Keratinocyte (primary cell): ENCODE data around the gene EHMT1. TPM values are rescaled to one million over a fixed set of nuclear protein-coding genes. Genes with fewer than 3 reads are reported as not detected.
"Not testable (repeated sequence)": the region's sequence is repeated elsewhere in the genome, so short reads cannot be mapped to it uniquely, and the experiment has no call there.

Experiments used
- DNase-seq: peaks from one replicate; pipeline ENCODE4 v3.0.0-alpha.2; 2011; ENCODE audit warnings: low read depth, missing footprints, low spot score
- FAIRE-seq: peaks from 2 replicates; lab custom pipeline; 2011; peaks lifted over from hg19 to GRCh38; lab: Jason Lieb, UNC
- H2AFZ ChIP-seq: 2 replicates; pipeline ENCODE4 v1.6.0; 2012; ENCODE audit warnings: low read length, control low read depth, inconsistent platforms; ENCODE audit not compliant: control insufficient read depth
- H3K27ac ChIP-seq: 2 replicates; pipeline ENCODE4 v1.5.1; 2011; ENCODE audit warnings: low read length; ENCODE audit not compliant: control insufficient read depth, insufficient read depth
- H3K27me3 ChIP-seq: 3 replicates; pipeline ENCODE4 v1.6.0; 2011; ENCODE audit warnings: low read length; ENCODE audit not compliant: control insufficient read depth, insufficient read depth; ENCODE audit errors: extremely low read depth
- H3K36me3 ChIP-seq, 2 experiments: 2 replicates in 1 of 2; 3 replicates in 1 of 2; pipeline ENCODE4 v1.5.1; 2011; ENCODE audit warnings: low read length in 2 of 2, mild to moderate bottlenecking in 1 of 2; ENCODE audit not compliant: control insufficient read depth in 2 of 2, insufficient read depth in 2 of 2; ENCODE audit errors: extremely low read depth in 1 of 2
- H3K4me1 ChIP-seq: 3 replicates; pipeline ENCODE4 v1.5.1; 2011; ENCODE audit warnings: low read length; ENCODE audit not compliant: control insufficient read depth, insufficient read depth; ENCODE audit errors: extremely low read depth
- H3K4me2 ChIP-seq: 3 replicates; pipeline ENCODE4 v1.6.0; 2011; ENCODE audit warnings: low read depth, low read length; ENCODE audit not compliant: control insufficient read depth, insufficient read depth; ENCODE audit errors: extremely low read depth
- H3K4me3 ChIP-seq, 3 experiments: fragments of 200-600 bp in 1 of 3; sonication (generic) in 1 of 3; 2 replicates in 2 of 3; 3 replicates in 1 of 3; pipeline ENCODE4 v1.5.1; 2011 to 2016; ENCODE audit warnings: low read length in 3 of 3, mild to moderate bottlenecking in 3 of 3, control low read depth in 2 of 3, inconsistent platforms in 1 of 3, low read depth in 1 of 3, mixed read lengths in 1 of 3, mixed run types in 1 of 3, moderate library complexity in 1 of 3; ENCODE audit not compliant: control insufficient read depth in 2 of 3, insufficient read depth in 2 of 3; ENCODE audit errors: extremely low read depth in 1 of 3
- H3K79me2 ChIP-seq: 2 replicates; pipeline ENCODE4 v1.6.0; 2012; ENCODE audit warnings: low read length; ENCODE audit not compliant: control insufficient read depth, insufficient read depth
- H3K9ac ChIP-seq: 3 replicates; pipeline ENCODE4 v1.6.0; 2011; ENCODE audit warnings: low read length; ENCODE audit not compliant: control insufficient read depth, insufficient read depth; ENCODE audit errors: extremely low read depth
- H3K9me1 ChIP-seq: 3 replicates; pipeline ENCODE4 v1.6.0; 2011; ENCODE audit warnings: low read length; ENCODE audit not compliant: control insufficient read depth, insufficient read depth; ENCODE audit errors: extremely low read depth
- H3K9me3 ChIP-seq: 2 replicates; pipeline ENCODE4 v1.5.1; 2012; ENCODE audit warnings: low read depth, low read length; ENCODE audit not compliant: control insufficient read depth
- H4K20me1 ChIP-seq: 3 replicates; pipeline ENCODE4 v1.6.0; 2011; ENCODE audit warnings: low read length; ENCODE audit not compliant: control insufficient read depth, insufficient read depth; ENCODE audit errors: extremely low read depth
- CTCF ChIP-seq, 3 experiments: IDR thresholded peaks in 1 of 3; conservative IDR thresholded peaks in 1 of 3; optimal IDR thresholded peaks in 1 of 3; 2 replicates in 2 of 3; 3 replicates in 1 of 3; pipeline versions ENCODE3 to v1.5.1; 2011; ENCODE audit warnings: low read length in 3 of 3, mild to moderate bottlenecking in 3 of 3, moderate library complexity in 2 of 3, control low read depth in 1 of 3, inconsistent platforms in 1 of 3; ENCODE audit not compliant: insufficient read depth in 2 of 3; ENCODE audit errors: extremely low read depth in 1 of 3
- EZH2 ChIP-seq: IDR thresholded peaks from one replicate; pipeline ENCODE4 v1.6.1; 2012; ENCODE audit warnings: inconsistent platforms, mild to moderate bottlenecking, low read length, moderate library complexity
- dilution Hi-C: fragments of 300-500 bp; cut with MboI; formaldehyde crosslinking; loops from one replicate; pipeline ENCODE4 v1.7.0; 2020; ENCODE audit warnings: low sequenced_read_pairs; ENCODE audit not compliant: extremely low pct_ligation_motif_present
- polyA plus RNA-seq, 5 experiments: library from polyadenylated mRNA; depleted of rRNA in 3 of 5; stranded (reverse) in 3 of 5; stranded (forward) in 1 of 5; unstranded in 1 of 5; fragments of >200 nt; gene quantifications; 1 replicate in 1 of 5; 2 replicates in 3 of 5; 3 replicates in 1 of 5; pipeline versions ENCODE4 v1.2.1 to v1.2.3, GENCODE V29; 2011 to 2012; ENCODE audit warnings: missing spikeins in 2 of 5, low read depth in 1 of 5, low replicate concordance in 1 of 5

The EHMT1 gene
- polyA plus RNA-seq, 1 donor (not counting 4 experiments of a cell fraction or from before 2014, with no cell fraction given), result 25.9 TPM

- DNase-seq, result no peak
- Histone ChIP-seq H3K79me2 (peaks cover 84% of the 10 kb centered on the region), H3K36me3 (peaks cover 2 to 10% of the 10 kb centered on the region in 2 experiments), H3K9me1 (no peaks in the 10 kb centered on the region), H3K4me3 (no peak overlapping the region), H2AFZ (no peak overlapping the region), H3K27ac (no peak overlapping the region), H3K9me3 (no peaks in the 10 kb centered on the region), H3K27me3 (no peaks in the 10 kb centered on the region), H3K4me1 (peaks cover 26% of the 10 kb centered on the region), H3K9ac (no peak overlapping the region), H3K4me2 (peak overlapping the region; percentile 100), H4K20me1 (peaks cover 3% of the 10 kb centered on the region)
- FAIRE-seq, result no peak
- TF ChIP-seq EZH2, result no peak
- peak in 2 of 3 experiments; percentile 27 to 46 for TF ChIP-seq CTCF (optimal IDR thresholded peaks at IDR 0.05 in 1 of 3, IDR thresholded peaks at IDR 0.05 in 1 of 3, conservative IDR thresholded peaks at IDR 0.05 in 1 of 3; ENCODE audit: extremely low read depth in 1 of 3, insufficient read depth in 2 of 3, low read length in 3 of 3)
- dilution Hi-C loops, result no loop called here
Measured at GRCh38 chr9:137621131-137621757, 2.4 kb downstream of the EHMT1 start.

- dilution Hi-C loops, H3K27me3 ChIP-seq, FAIRE-seq, H3K27ac ChIP-seq, DNase-seq, H3K9me1 ChIP-seq, H3K4me2 ChIP-seq, H4K20me1 ChIP-seq, H3K4me3 ChIP-seq, H2AFZ ChIP-seq, H3K9ac ChIP-seq, H3K9me3 ChIP-seq: not testable (repeated sequence)
- Histone ChIP-seq H3K4me1 (peaks cover 25% of the 10 kb centered on the region), H3K36me3 (peaks cover 5 to 10% of the 10 kb centered on the region in 2 experiments), H3K79me2 (peaks cover 89% of the 10 kb centered on the region)
Measured at GRCh38 chr9:137622211-137622610, 3.4 kb downstream of the EHMT1 start.

- Histone ChIP-seq H3K4me3 (no peak overlapping the region), H3K9me1 (no peaks in the 10 kb centered on the region), H4K20me1 (no peaks in the 10 kb centered on the region), H3K27me3 (no peaks in the 10 kb centered on the region), H2AFZ (no peak overlapping the region), H3K9me3 (no peaks in the 10 kb centered on the region), H3K27ac (no peak overlapping the region), H3K4me2 (no peak overlapping the region), H3K4me1 (no peaks in the 10 kb centered on the region), H3K9ac (no peak overlapping the region), H3K36me3 (peaks cover 7 to 8% of the 10 kb centered on the region in 2 experiments), H3K79me2 (peaks cover 93% of the 10 kb centered on the region)
- DNase-seq (no peak), FAIRE-seq (no peak)
- dilution Hi-C loops, result no loop called here
- TF ChIP-seq CTCF (optimal IDR thresholded peaks at IDR 0.05 in 1 of 3, IDR thresholded peaks at IDR 0.05 in 1 of 3, conservative IDR thresholded peaks at IDR 0.05 in 1 of 3; ENCODE audit: extremely low read depth in 1 of 3, insufficient read depth in 2 of 3, low read length in 3 of 3) (no peak), EZH2 (no peak)
Measured at GRCh38 chr9:137626464-137626863, 7.7 kb downstream of the EHMT1 start.

- H3K27ac ChIP-seq, H3K4me2 ChIP-seq, dilution Hi-C loops, H3K9me1 ChIP-seq, FAIRE-seq, H3K4me3 ChIP-seq, H3K9me3 ChIP-seq, H2AFZ ChIP-seq, H3K36me3 ChIP-seq, H3K27me3 ChIP-seq, H3K9ac ChIP-seq, H4K20me1 ChIP-seq, H3K4me1 ChIP-seq, DNase-seq: not testable (repeated sequence)
- H3K79me2 ChIP-seq, result peaks cover 95% of the 10 kb centered on the region
Measured at GRCh38 chr9:137627406-137627805, 8.6 kb downstream of the EHMT1 start.
